Activated CD4-positive, alpha-beta T cell treated with anti-CD3 and anti-CD28 coated beads, Interleukin-2, amount 10 ng/mL, durations not matched to agents 7 days and 5 days (primary cell): ENCODE data around the gene DOC2B. TPM values are rescaled to one million over a fixed set of nuclear protein-coding genes. Genes with fewer than 3 reads are reported as not detected.
A peak's percentile ranks its signal among the peaks of the same experiment; 100 is the strongest.

Experiments used
- CTCF ChIA-PET: fragments of 350-600 bp; sonication (Branson Sonifier 250); formaldehyde crosslinking; loops from one replicate; lab custom pipeline; 2021; ENCODE audit warnings: antibody characterized with exemption; lab: Charles Lee
- POLR2A ChIA-PET: fragments of 350-600 bp; sonication (Branson Sonifier 250); formaldehyde crosslinking; loops from one replicate; lab custom pipeline; 2021; ENCODE audit warnings: antibody characterized with exemption; lab: Charles Lee
- DNase-seq: peaks from one replicate; pipeline ENCODE4 v3.0.0-alpha.2; 2020
- H3K27ac Mint-ChIP-seq: one replicate; pipeline ENCODE4 v1.8.0; 2021; ENCODE audit warnings: mild to moderate bottlenecking, moderate library complexity, mixed read lengths
- H3K27me3 Mint-ChIP-seq: one replicate; pipeline ENCODE4 v1.8.0; 2021; ENCODE audit warnings: mixed read lengths
- H3K36me3 Mint-ChIP-seq: one replicate; pipeline ENCODE4 v1.8.0; 2021; ENCODE audit warnings: low read depth, mixed read lengths
- H3K4me1 Mint-ChIP-seq: one replicate; pipeline ENCODE4 v1.8.0; 2021; ENCODE audit warnings: mixed read lengths
- H3K4me3 Mint-ChIP-seq: one replicate; pipeline ENCODE4 v1.8.0; 2021; ENCODE audit warnings: mild to moderate bottlenecking, moderate library complexity, mixed read lengths
- H3K9me3 Mint-ChIP-seq: one replicate; pipeline ENCODE4 v1.8.0; 2021; ENCODE audit warnings: mixed read lengths
- total RNA-seq, 2 experiments: library from RNA; stranded (reverse); gene quantifications; one replicate each; pipeline ENCODE4 v1.2.3, GENCODE V29; 2021

DOC2B gene
- total RNA-seq, 2 experiments from 2014 or later, result not detected

DNA sequence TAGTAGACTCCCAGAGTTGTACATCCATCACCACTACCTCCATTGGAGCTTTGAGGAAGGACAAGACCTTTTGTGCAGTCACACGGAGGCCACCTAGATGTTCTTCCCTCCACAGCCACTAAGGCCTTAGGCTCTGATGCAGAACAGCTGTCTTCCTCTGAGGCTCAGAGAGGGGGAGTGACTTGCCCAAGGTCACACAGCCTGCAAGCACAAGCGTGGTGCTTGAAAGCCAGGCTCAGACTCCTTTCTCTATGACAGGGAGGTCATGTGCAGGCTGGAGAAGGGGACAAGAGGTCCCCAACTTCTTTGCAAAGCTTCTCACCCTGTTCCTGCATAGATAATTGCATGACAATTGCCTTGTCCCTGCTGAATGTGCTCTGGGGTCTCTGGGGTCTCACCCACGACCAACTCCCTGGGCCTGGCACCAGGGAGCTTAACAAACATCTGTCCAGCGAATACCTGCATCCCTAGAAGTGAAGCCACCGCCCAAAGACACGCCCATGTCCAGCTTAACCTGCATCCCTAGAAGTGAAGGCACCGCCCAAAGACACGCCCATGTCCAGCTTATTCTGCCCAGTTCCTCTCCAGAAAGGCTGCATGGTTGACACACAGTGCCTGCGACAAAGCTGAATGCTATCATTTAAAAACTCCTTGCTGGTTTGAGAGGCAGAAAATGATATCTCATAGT is 31.4 kb downstream of the DOC2B start:
- Mint-ChIP-seq H3K36me3 (no peaks in the 10 kb centered on the region), H3K27me3 (no peaks in the 10 kb centered on the region), H3K4me3 (no peak overlapping the region), H3K27ac (no peak overlapping the region), H3K9me3 (no peaks in the 10 kb centered on the region), H3K4me1 (no peaks in the 10 kb centered on the region)
- ChIA-PET POLR2A (no interaction called here), CTCF (interaction anchor here (0.6 to 1.1 kb wide), 3 partner anchors 49 to 551 kb away, joined by 3 read pairs; no protein-coding TSS in a partner anchor)
- DNase-seq, result no peak

DNA sequence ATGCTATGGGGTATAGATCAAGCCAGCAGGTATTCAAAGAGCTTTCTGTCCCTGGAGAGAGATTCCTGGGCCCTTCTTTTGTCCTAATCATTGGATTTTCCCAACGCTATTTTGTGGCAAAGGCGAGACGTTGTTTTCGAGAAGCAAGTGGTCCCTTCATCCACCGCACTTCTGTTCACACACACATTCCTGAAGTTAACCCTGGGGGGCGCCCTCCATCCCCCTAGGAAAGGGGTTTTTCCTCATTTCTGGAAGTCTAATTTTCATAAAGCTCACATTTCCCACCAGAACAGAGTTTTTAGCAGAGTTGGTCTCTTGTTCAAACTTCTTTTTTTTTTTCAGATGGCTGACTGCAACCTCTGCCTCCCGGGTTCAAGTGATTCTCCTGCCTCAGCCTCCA is 32.2 kb downstream of the DOC2B start:
- Mint-ChIP-seq H3K9me3 (no peaks in the 10 kb centered on the region), H3K4me1 (no peaks in the 10 kb centered on the region), H3K4me3 (no peak overlapping the region), H3K36me3 (no peaks in the 10 kb centered on the region), H3K27ac (no peak overlapping the region), H3K27me3 (no peaks in the 10 kb centered on the region)
- DNase-seq, result no peak
- CTCF ChIA-PET, result no interaction called here
- POLR2A ChIA-PET, result no interaction called here

DNA sequence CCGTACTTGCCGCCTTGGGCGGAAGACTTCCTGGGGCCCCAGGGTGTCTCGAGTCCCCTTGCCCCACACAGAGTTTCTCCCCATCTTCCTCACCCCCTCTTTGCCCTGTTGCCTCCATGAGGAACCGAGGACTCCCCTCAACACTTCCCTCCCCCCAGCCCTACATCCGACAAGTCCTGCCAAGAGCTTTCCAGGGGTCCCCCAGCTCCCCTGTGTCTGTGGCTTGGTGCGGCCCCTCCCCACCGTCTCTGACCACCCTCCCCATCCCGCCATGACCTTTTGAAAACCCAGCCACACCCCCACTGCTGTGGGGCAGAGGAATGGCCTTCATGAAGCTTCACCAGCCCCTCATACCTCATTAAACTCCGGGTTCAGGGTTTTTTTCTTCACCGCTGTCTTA is 32.7 kb downstream of the DOC2B start:
- DNase-seq, result no peak
- H3K4me3 Mint-ChIP-seq, result no peak overlapping the region
- ChIA-PET CTCF (no interaction called here), POLR2A (interaction anchor here (0.7 kb wide), 1 partner anchor 907 kb away, joined by 3 read pairs; no protein-coding TSS in a partner anchor)
- H3K36me3 Mint-ChIP-seq, result no peaks in the 10 kb centered on the region
- H3K27me3 Mint-ChIP-seq, result no peaks in the 10 kb centered on the region
- H3K9me3 Mint-ChIP-seq, result no peaks in the 10 kb centered on the region
- no peaks in the 10 kb centered on the region for H3K4me1 Mint-ChIP-seq
- no peak overlapping the region for H3K27ac Mint-ChIP-seq

DNA sequence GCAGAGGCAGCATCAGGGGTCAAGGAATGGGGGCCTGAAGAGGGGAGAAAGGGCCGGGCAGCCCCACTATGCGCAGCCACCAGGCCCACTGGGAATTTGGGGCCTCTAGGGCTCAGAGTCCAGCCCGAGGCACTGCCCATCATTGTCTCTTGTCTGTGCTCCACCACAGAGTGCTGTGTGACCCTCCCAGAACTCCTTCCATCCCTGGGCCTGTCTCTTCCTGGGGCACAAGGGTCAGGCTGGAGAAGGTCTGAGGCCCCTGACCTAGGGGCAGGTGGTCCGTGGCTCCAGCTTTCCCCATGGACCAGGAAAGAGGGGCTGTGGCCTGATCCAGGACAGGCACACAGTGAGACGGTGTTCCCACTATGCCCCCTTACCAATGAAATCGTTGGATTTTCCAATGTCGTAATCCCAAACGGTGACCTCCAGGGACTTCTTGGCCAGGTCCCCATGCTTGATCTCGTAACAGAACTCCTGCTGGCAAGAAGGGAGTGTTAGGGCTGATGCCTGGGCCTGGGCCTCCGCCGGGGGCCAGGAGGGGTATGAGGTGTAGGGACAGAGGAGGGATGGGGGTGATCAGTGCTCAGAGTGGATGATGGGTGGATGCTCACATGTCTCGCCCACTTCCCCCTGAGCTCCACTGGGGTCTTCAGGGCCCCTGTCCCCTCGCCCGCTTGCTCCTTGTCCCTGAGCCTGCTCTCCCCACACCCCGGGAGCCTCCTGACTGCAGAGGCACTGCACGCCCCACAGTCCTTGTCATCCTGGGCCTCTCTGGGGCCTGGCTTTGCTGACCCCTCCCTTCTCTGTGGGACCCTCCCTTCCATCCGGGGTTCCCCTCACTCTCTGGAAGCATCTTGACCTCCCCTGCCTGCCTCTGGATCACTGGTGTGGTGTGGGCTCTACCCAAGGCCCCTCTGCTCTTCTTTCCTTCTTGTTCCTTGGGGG is 33.4 kb downstream of the DOC2B start:
- Mint-ChIP-seq H3K4me3 (no peak overlapping the region), H3K27me3 (peaks cover 4% of the 10 kb centered on the region), H3K36me3 (no peaks in the 10 kb centered on the region), H3K27ac (no peak overlapping the region), H3K9me3 (no peaks in the 10 kb centered on the region), H3K4me1 (peaks cover 4% of the 10 kb centered on the region)
- ChIA-PET CTCF (no interaction called here), POLR2A (interaction anchor here (0.7 kb wide), 1 partner anchor 908 kb away, joined by 3 read pairs; no protein-coding TSS in a partner anchor)
- peak; percentile 2 for DNase-seq

DNA sequence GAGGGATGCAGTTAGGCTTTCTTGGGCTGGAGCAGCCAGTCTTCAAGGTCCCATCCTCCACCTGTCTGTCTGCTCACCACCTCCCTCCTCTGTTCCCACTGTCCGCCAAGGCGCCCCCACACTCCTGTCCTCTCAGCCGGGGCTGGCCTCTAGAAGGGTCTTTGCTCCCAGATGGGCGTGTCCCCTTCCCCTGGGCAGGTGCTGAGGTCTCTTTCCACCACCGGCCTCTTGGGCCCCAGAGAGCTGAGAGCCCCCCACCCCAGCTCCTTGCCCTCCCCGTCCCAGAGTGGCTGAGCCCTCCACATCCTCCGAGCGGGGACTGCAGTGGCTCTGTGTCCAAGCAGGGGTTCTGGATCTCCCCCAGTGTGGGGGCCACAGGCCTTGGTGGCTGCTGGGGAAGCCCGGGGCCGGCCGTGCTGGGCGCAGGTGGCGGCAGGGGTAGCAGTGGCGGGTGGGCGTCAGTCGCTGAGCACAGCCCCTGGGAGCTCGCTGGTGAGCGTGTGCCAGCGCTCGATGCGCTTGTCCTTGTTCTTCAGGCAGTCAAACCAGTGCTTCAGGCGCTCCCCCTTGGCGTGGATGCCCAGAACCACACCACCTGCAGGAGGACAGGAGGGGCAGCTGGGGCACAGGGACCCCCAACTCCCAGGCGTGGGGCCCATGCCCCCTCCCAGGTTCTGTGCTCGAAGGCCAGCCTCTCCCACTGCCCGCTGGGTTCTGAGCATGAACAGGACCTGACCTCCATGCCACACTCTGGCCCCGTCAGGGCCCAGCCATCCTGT is 34.3 kb downstream of the DOC2B start:
- ChIA-PET CTCF (no interaction called here), POLR2A (no interaction called here)
- Mint-ChIP-seq H3K27ac (no peak overlapping the region), H3K27me3 (peaks cover 5% of the 10 kb centered on the region), H3K4me1 (peaks cover 4% of the 10 kb centered on the region), H3K9me3 (no peaks in the 10 kb centered on the region), H3K4me3 (no peak overlapping the region), H3K36me3 (no peaks in the 10 kb centered on the region)
- peak; percentile 4 for DNase-seq

DNA sequence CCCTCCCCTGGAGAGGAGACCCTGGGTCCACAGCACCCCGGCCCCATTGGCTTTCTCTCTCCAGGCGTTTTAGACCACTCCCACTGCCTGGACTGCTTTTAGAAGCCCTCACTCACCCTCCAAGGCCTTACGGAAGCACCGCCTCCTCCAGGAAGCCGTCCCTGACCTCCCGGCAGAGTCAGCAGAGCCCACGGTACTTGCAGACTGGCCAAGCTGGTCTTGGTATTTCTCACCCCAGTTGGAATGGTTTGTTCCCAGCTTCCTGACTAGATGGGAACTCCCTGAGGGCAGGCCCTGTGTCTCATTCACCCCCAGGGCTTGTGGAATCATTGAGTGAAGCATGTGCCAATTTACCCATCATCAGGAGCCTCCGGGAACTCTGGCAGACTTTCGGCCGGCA is 34.9 kb downstream of the DOC2B start:
- no peak overlapping the region for H3K27ac Mint-ChIP-seq

DNA sequence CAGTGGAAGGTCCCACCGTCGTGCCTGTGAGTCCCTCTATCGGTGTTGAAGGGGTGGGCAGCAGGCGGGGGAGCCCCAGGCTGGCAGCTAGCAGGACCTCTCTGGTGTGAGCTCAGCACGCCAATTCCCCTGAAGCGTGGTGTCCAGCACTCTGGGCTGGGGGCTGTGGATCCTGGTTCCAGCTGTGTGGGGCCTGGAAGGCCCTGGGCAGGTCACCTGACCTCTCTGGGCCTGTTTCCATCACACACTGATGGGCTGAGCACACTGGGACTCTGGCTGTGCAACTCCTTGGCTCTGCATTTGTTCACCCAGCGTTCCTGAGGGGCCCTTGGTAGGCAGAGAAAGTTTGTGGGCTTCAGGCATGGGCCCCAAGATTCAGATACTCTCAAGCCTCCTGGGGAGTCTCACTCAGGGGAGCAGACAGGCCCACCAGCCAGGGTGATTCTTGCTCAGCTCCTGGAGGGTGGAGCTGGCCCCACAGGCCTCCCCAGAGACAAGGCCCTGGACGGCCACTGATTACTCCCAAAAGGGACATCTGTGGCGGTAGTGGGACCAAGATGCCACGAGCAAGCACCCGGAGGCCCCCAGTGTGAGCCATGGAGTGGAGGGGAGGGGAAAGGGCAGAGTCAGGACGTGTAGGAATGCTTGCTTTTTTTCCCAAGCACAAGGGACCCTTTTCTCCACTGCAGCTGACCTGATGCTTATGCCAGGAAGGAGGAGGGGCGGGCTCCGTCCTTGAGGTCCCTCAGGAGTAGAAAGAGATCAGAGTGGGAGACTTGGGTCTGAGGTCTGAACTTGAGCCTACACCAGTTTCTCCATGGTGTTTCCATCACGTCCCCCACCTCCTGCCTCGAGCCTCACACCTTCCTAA is 35.5 kb downstream of the DOC2B start:
- peak; percentile 3 for DNase-seq
- H3K36me3 Mint-ChIP-seq, result no peaks in the 10 kb centered on the region
- ChIA-PET POLR2A (no interaction called here), CTCF (no interaction called here)
- no peak overlapping the region for H3K4me3 Mint-ChIP-seq
- peaks cover 5% of the 10 kb centered on the region for H3K27me3 Mint-ChIP-seq
- H3K27ac Mint-ChIP-seq, result no peak overlapping the region
- peaks cover 4% of the 10 kb centered on the region for H3K4me1 Mint-ChIP-seq
- no peaks in the 10 kb centered on the region for H3K9me3 Mint-ChIP-seq

More for the DNA sequence above, 34.9 kb downstream of the DOC2B start:
- no peak overlapping the region for H3K4me3 Mint-ChIP-seq
- POLR2A ChIA-PET, result no interaction called here
- no peaks in the 10 kb centered on the region for H3K36me3 Mint-ChIP-seq
- peaks cover 4% of the 10 kb centered on the region for H3K4me1 Mint-ChIP-seq
- H3K27me3 Mint-ChIP-seq, result peaks cover 5% of the 10 kb centered on the region
- CTCF ChIA-PET, result no interaction called here
- DNase-seq, result no peak
- no peaks in the 10 kb centered on the region for H3K9me3 Mint-ChIP-seq

DNA sequence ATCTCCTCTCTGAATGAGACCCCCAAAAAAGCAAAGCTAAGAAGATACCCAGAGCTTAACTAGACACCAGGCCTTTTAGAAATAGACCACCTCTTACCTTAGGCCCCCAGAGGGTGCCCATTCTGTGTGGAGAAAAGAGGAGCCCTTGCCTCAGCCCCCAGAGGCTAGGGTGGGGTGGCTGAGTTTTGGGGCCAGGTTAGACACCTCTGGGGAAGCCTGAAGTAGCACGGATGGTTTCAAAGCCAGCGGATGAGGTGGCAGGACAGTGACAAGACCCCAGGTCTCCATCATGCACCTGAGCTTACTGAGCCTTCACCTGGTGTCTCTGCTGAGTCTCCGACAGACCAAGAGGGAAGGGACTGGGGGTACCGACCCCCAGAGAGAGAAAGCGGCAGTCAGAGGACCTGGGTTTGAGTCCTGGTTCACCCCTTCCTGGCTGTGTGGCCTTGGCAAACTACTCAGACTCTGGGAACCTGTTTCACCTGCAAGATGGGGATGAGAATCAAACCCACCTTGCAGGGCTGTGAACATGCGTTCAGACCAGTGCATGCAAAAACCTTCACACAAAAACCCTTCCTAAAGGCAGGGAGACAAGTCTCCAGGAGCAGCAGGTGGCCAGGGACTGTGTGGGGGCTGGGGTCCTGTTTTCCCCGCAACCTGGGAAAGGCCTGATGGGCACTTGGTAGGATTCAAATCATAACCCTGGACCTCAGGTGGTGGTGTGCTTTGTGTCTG is 36.3 kb downstream of the DOC2B start:
- ChIA-PET POLR2A (no interaction called here), CTCF (no interaction called here)
- H3K4me1 Mint-ChIP-seq, result peaks cover 4% of the 10 kb centered on the region
- H3K9me3 Mint-ChIP-seq, result no peaks in the 10 kb centered on the region
- peak; percentile 5 for DNase-seq
- no peak overlapping the region for H3K4me3 Mint-ChIP-seq
- H3K27me3 Mint-ChIP-seq, result peaks cover 5% of the 10 kb centered on the region
- H3K27ac Mint-ChIP-seq, result peak overlapping the region; percentile 2
- no peaks in the 10 kb centered on the region for H3K36me3 Mint-ChIP-seq

DNA sequence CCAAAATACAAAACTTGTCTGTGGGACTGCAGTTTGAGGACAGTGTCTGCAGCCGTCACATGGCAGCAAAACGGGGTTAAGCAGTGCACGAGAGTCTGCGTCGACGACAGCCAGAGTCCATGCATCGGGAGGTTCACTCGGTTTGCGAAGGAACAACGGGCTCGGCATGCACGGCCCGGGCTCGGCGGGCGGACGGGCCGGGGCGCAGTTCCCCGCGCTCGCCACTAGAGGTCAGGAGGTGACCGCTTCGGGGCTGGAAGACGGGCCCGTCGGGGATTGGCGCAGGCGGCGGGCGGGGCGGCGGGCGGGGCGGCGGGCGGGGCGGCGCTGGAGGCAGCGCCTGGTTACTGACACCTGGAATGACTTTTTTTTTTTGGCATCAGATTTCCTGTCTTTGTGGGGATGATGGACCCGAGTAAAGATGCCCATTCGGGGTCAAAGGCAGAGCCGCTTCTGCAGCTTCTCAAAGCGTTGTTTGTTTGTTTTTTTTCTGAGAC is 37.6 kb downstream of the DOC2B start:
- H3K36me3 Mint-ChIP-seq, result no peaks in the 10 kb centered on the region
- ChIA-PET CTCF (interaction anchor here (0.9 kb wide), 1 partner anchor 268 kb away, joined by 3 read pairs; no protein-coding TSS in a partner anchor), POLR2A (no interaction called here)
- H3K4me1 Mint-ChIP-seq, result peaks cover 4% of the 10 kb centered on the region
- no peak overlapping the region for H3K27ac Mint-ChIP-seq
- peak; percentile 84 for DNase-seq
- H3K27me3 Mint-ChIP-seq, result peaks cover 5% of the 10 kb centered on the region
- H3K4me3 Mint-ChIP-seq, result no peak overlapping the region
- H3K9me3 Mint-ChIP-seq, result no peaks in the 10 kb centered on the region

DNA sequence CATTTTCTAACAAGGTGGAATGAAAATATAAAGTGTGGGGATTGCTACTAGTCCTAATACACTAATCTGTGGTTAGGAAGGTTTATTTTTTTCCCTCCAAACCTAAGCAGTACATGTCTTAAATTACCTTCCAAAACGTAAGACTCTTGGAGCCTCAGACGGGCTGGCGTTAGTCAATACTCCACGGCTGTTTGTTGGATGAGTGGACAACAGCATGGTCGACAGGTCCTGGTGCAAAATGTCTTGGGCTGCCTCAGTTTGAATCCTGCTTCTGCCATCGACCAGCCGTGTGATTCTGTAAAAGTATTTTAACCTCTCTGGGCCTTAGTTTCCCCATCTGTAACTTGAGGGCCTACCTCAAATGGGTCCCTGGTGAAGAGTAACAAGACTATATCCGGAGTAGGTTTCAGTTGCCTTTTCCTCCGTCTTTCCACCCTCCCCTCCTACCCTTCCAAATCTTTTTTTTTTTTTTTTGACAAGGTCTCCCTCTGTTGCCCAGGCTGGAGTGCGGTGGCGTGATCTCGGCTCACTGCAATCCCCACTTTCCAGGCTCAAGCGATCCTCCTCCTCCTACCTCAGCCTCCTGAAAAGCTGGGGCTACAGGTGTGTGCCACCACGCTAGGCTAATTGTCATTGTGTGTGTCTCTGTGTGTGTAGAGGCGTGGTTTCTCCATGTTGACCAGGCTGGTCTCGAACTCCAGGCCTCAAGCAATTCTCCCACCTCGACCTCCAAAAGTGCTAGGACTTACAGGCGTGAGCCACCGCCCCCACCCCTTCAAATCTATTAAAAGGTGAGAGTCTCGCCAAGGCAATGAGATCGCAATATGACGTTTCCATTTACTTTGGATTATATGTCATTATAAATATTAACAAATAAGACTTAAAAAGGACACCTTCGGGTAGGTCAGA is 38.3 kb downstream of the DOC2B start:
- ChIA-PET CTCF (interaction anchor here (0.9 kb wide), 1 partner anchor 269 kb away, joined by 3 read pairs; no protein-coding TSS in a partner anchor), POLR2A (no interaction called here)
- no peak overlapping the region for H3K27ac Mint-ChIP-seq
- peaks cover 5% of the 10 kb centered on the region for H3K27me3 Mint-ChIP-seq
- H3K4me1 Mint-ChIP-seq, result peaks cover 4% of the 10 kb centered on the region
- no peak for DNase-seq
- no peaks in the 10 kb centered on the region for H3K36me3 Mint-ChIP-seq
- H3K9me3 Mint-ChIP-seq, result no peaks in the 10 kb centered on the region
- H3K4me3 Mint-ChIP-seq, result no peak overlapping the region
